BLaER1 treated with 17β-estradiol and CSF1 and Interleukin-3, amounts not matched to agents 10 nM and 100 nM (cell line): ENCODE measurements around the gene DNMBP.
"Not testable (repeated sequence)": the region's sequence is repeated elsewhere in the genome, so short reads cannot be mapped to it uniquely, and the experiment has no call there.

ENCODE experiments used
- H3K27ac ChIP-seq, 11 experiments: shearing (Covaris generic); formaldehyde crosslinking; 2 replicates each; pipeline ENCODE4 v1.8.1; 2022
- H3K27me3 ChIP-seq, 11 experiments: shearing (Covaris generic); formaldehyde crosslinking; 2 replicates each; pipeline ENCODE4 v1.8.1; 2022
- H3K36me3 ChIP-seq, 11 experiments: shearing (Covaris generic); formaldehyde crosslinking; 2 replicates each; pipeline ENCODE4 v1.8.1; 2022
- H3K4me1 ChIP-seq, 10 experiments: shearing (Covaris generic); formaldehyde crosslinking; 2 replicates each; pipeline ENCODE4 v1.8.1; 2022
- H3K4me2 ChIP-seq, 11 experiments: shearing (Covaris generic); formaldehyde crosslinking; 2 replicates each; pipeline ENCODE4 v1.8.1; 2022
- H3K4me3 ChIP-seq, 10 experiments: shearing (Covaris generic); formaldehyde crosslinking; 2 replicates each; pipeline ENCODE4 v1.8.1; 2022
- H3K9ac ChIP-seq, 11 experiments: shearing (Covaris generic); formaldehyde crosslinking; 2 replicates each; pipeline ENCODE4 v1.8.1; 2022
- H3K9me3 ChIP-seq, 11 experiments: shearing (Covaris generic); formaldehyde crosslinking; replicated peaks in 1 of 11; 2 replicates each; pipeline ENCODE4 v1.8.1; 2022
- H4K20me1 ChIP-seq, 11 experiments: shearing (Covaris generic); formaldehyde crosslinking; 2 replicates each; pipeline ENCODE4 v1.8.1; 2022
- Cebpa-rat ChIP-seq, 11 experiments: shearing (Covaris generic); IDR thresholded peaks; 2 replicates each; pipeline ENCODE4 v1.8.1; 2022

The DNMBP gene

GRCh38 chr10:99913831-99914235 is 95.9 kb downstream of the DNMBP start:
- H3K9me3 ChIP-seq = no peaks in the 10 kb centered on the region
- no peaks in the 10 kb centered on the region for H3K27me3 ChIP-seq
- no peak overlapping the region for H3K27ac ChIP-seq
- H3K4me2 ChIP-seq = no peak overlapping the region
- H4K20me1 ChIP-seq = no peaks in the 10 kb centered on the region
- H3K36me3 ChIP-seq = peaks cover 0 to 5% (median 1%) of the 10 kb centered on the region in 11 experiments; a peak in 8 of 22 replicates
- H3K4me3 ChIP-seq = no peak overlapping the region
- H3K4me1 ChIP-seq = peaks cover 0 to 24% (median 10%) of the 10 kb centered on the region in 10 experiments; a peak in 10 of 20 replicates
- no peak overlapping the region for H3K9ac ChIP-seq
- no peak for TF ChIP-seq Cebpa-rat (IDR thresholded peaks at IDR 0.05)

GRCh38 chr10:99912041-99912440 is 97.7 kb downstream of the DNMBP start:
- Histone ChIP-seq H4K20me1 (no peaks in the 10 kb centered on the region), H3K36me3 (peaks cover 9 to 22% (median 19%) of the 10 kb centered on the region in 11 experiments; a peak in 18 of 22 replicates), H3K4me1 (peaks cover 0 to 26% (median 10%) of the 10 kb centered on the region in 10 experiments; a peak in 10 of 20 replicates), H3K4me2 (peak overlapping the region in 7 of 11 experiments; percentile 12 to 42 (median 36); a peak in 10 of 22 replicates), H3K4me3 (no peak overlapping the region), H3K9me3 (no peaks in the 10 kb centered on the region), H3K9ac (no peak overlapping the region), H3K27me3 (no peaks in the 10 kb centered on the region), H3K27ac (no peak overlapping the region)
- no peak for TF ChIP-seq Cebpa-rat (IDR thresholded peaks at IDR 0.05)

GRCh38 chr10:99908512-99908911 is 101.2 kb downstream of the DNMBP start:
- Histone ChIP-seq H3K27me3 (no peaks in the 10 kb centered on the region), H3K4me2 (0 out of 22 replicates have a peak overlapping the region, but pooled peaks of 1 of the 11 experiments have one; percentile 21), H3K27ac (no peak overlapping the region), H3K4me1 (peaks cover 0 to 26% (median 10%) of the 10 kb centered on the region in 10 experiments; a peak in 10 of 20 replicates), H4K20me1 (no peaks in the 10 kb centered on the region), H3K9me3 (no peaks in the 10 kb centered on the region), H3K4me3 (no peak overlapping the region), H3K9ac (no peak overlapping the region), H3K36me3 (peaks cover 35 to 55% (median 43%) of the 10 kb centered on the region in 11 experiments)
- TF ChIP-seq Cebpa-rat (IDR thresholded peaks at IDR 0.05) = no peak

- H3K27me3 ChIP-seq = no peaks in the 10 kb centered on the region
- H3K27ac ChIP-seq = no peak overlapping the region
- no peak overlapping the region for H3K4me3 ChIP-seq
- no peaks in the 10 kb centered on the region for H4K20me1 ChIP-seq
- no peak overlapping the region for H3K4me2 ChIP-seq
- no peak for TF ChIP-seq Cebpa-rat (IDR thresholded peaks at IDR 0.05)
- H3K9me3 ChIP-seq = no peaks in the 10 kb centered on the region
- H3K4me1 ChIP-seq = peaks cover 0 to 14% (median 0%) of the 10 kb centered on the region in 10 experiments; a peak in 6 of 20 replicates
- peaks cover 35 to 60% (median 46%) of the 10 kb centered on the region in 11 experiments for H3K36me3 ChIP-seq
- H3K9ac ChIP-seq = no peak overlapping the region
Observed at GRCh38 chr10:99906470-99906869, 103.3 kb downstream of the DNMBP start.

- Histone ChIP-seq H3K9ac (no peak overlapping the region), H3K9me3 (no peaks in the 10 kb centered on the region), H3K27me3 (no peaks in the 10 kb centered on the region), H3K4me1 (peaks cover 0 to 14% (median 0%) of the 10 kb centered on the region in 10 experiments; a peak in 6 of 20 replicates), H3K4me2 (no peak overlapping the region), H3K36me3 (peaks cover 35 to 62% (median 46%) of the 10 kb centered on the region in 11 experiments), H3K4me3 (no peak overlapping the region), H3K27ac (no peak overlapping the region), H4K20me1 (no peaks in the 10 kb centered on the region)
- TF ChIP-seq Cebpa-rat (IDR thresholded peaks at IDR 0.05) = no peak
Observed at GRCh38 chr10:99905971-99906370, 103.8 kb downstream of the DNMBP start.

- Histone ChIP-seq H3K9ac (no peak overlapping the region), H3K9me3 (peaks cover 0 to 7% (median 4%) of the 10 kb centered on the region in 11 experiments; a peak in 7 of 22 replicates), H3K27ac (no peak overlapping the region), H3K4me2 (no peak overlapping the region), H3K27me3 (no peaks in the 10 kb centered on the region), H3K4me1 (no peaks in the 10 kb centered on the region), H4K20me1 (peaks cover 0 to 6% (median 0%) of the 10 kb centered on the region in 11 experiments; a peak in 1 of 22 replicates), H3K36me3 (peaks cover 62 to 79% (median 69%) of the 10 kb centered on the region in 11 experiments), H3K4me3 (no peak overlapping the region)
- no peak for TF ChIP-seq Cebpa-rat (IDR thresholded peaks at IDR 0.05)
Observed at GRCh38 chr10:99895867-99896266, 113.9 kb downstream of the DNMBP start.

GRCh38 chr10:99895066-99895465 is 114.7 kb downstream of the DNMBP start:
- H3K27me3 ChIP-seq, H3K9ac ChIP-seq, H3K4me2 ChIP-seq, H3K4me1 ChIP-seq, H4K20me1 ChIP-seq, H3K27ac ChIP-seq, H3K9me3 ChIP-seq, H3K4me3 ChIP-seq: not testable (repeated sequence)
- H3K36me3 ChIP-seq = peaks cover 62 to 78% (median 74%) of the 10 kb centered on the region in 11 experiments

- Histone ChIP-seq H3K9me3 (peaks cover 0 to 7% (median 4%) of the 10 kb centered on the region in 11 experiments; a peak in 7 of 22 replicates), H4K20me1 (no peaks in the 10 kb centered on the region), H3K27me3 (no peaks in the 10 kb centered on the region), H3K4me3 (no peak overlapping the region), H3K9ac (no peak overlapping the region), H3K36me3 (peaks cover 62 to 82% (median 74%) of the 10 kb centered on the region in 11 experiments), H3K27ac (no peak overlapping the region), H3K4me2 (no peak overlapping the region), H3K4me1 (no peaks in the 10 kb centered on the region)
- TF ChIP-seq Cebpa-rat (IDR thresholded peaks at IDR 0.05) = no peak
Observed at GRCh38 chr10:99894613-99895012, 115.1 kb downstream of the DNMBP start.

- no peaks in the 10 kb centered on the region for H3K27me3 ChIP-seq
- H3K27ac ChIP-seq = no peak overlapping the region
- H3K4me1 ChIP-seq = no peaks in the 10 kb centered on the region
- no peak for TF ChIP-seq Cebpa-rat (IDR thresholded peaks at IDR 0.05)
- peaks cover 0 to 7% (median 4%) of the 10 kb centered on the region in 11 experiments; a peak in 7 of 22 replicates for H3K9me3 ChIP-seq
- H3K36me3 ChIP-seq = peaks cover 52 to 70% (median 58%) of the 10 kb centered on the region in 11 experiments
- H4K20me1 ChIP-seq = no peaks in the 10 kb centered on the region
- no peak overlapping the region for H3K9ac ChIP-seq
- H3K4me2 ChIP-seq = no peak overlapping the region
- H3K4me3 ChIP-seq = no peak overlapping the region
Observed at GRCh38 chr10:99888622-99889021, 121.1 kb downstream of the DNMBP start.

- TF ChIP-seq Cebpa-rat (IDR thresholded peaks at IDR 0.05) = no peak
- Histone ChIP-seq H3K9ac (no peak overlapping the region), H3K27me3 (no peaks in the 10 kb centered on the region), H3K27ac (no peak overlapping the region), H3K4me1 (no peaks in the 10 kb centered on the region), H3K4me3 (no peak overlapping the region), H3K36me3 (peaks cover 67 to 99% (median 89%) of the 10 kb centered on the region in 11 experiments), H4K20me1 (no peaks in the 10 kb centered on the region), H3K9me3 (no peaks in the 10 kb centered on the region), H3K4me2 (no peak overlapping the region)
Observed at GRCh38 chr10:99883523-99883922, 126.2 kb downstream of the DNMBP start.
